GM23338 (cell line): ENCODE data around the gene ANKRD22. TPM values are rescaled to one million over a fixed set of nuclear protein-coding genes. Genes with fewer than 3 reads are reported as not detected.

ENCODE experiments used
- ATAC-seq: fragments of 200-7000 bp; cut with Tn5 transposase; 3 replicates; pipeline ENCODE4 v1.9.1; 2020
- DNase-seq: peaks from one replicate; pipeline ENCODE4 v3.0.0-alpha.2; 2015; ENCODE audit warnings: low spot score
- H2AFZ ChIP-seq: fragments of 200-600 bp; sonication (generic); 2 replicates; pipeline ENCODE4 v1.8.0; 2016; ENCODE audit warnings: antibody characterized with exemption, mild to moderate bottlenecking, moderate library complexity
- H3F3A ChIP-seq: fragments of 200-600 bp; sonication (generic); replicated peaks from 2 replicates; pipeline ENCODE4 v1.8.0; 2017; ENCODE audit warnings: antibody characterized with exemption, mixed run types, low read depth
- H3K27ac ChIP-seq: fragments of 200-600 bp; sonication (generic); 2 replicates; pipeline ENCODE4 v1.6.1; 2016; ENCODE audit warnings: low read depth
- H3K27me3 ChIP-seq: fragments of 200-600 bp; sonication (generic); 2 replicates; pipeline ENCODE4 v1.8.0; 2016; ENCODE audit warnings: mild to moderate bottlenecking, mixed run types, moderate library complexity; ENCODE audit not compliant: insufficient read depth
- H3K36me3 ChIP-seq: fragments of 200-600 bp; sonication (generic); 2 replicates; pipeline ENCODE4 v1.8.0; 2016; ENCODE audit warnings: mild to moderate bottlenecking; ENCODE audit not compliant: insufficient read depth
- H3K4me1 ChIP-seq: fragments of 200-600 bp; sonication (generic); 2 replicates; pipeline ENCODE4 v1.8.0; 2016; ENCODE audit warnings: mild to moderate bottlenecking, moderate library complexity; ENCODE audit not compliant: insufficient read depth
- H3K4me2 ChIP-seq: fragments of 200-600 bp; sonication (generic); 2 replicates; pipeline ENCODE4 v1.7.1; 2017; ENCODE audit warnings: mixed run types
- H3K4me3 ChIP-seq: fragments of 200-600 bp; sonication (generic); 2 replicates; pipeline ENCODE4 v1.6.1; 2016; ENCODE audit warnings: mixed run types
- H3K79me2 ChIP-seq: fragments of 200-600 bp; sonication (generic); replicated peaks from 2 replicates; pipeline ENCODE4 v1.8.0; 2017; ENCODE audit warnings: mild to moderate bottlenecking; ENCODE audit not compliant: insufficient read depth
- H3K9me2 ChIP-seq: fragments of 200-600 bp; sonication (generic); 2 replicates; pipeline ENCODE4 v1.8.0; 2017; ENCODE audit not compliant: insufficient read depth
- H4K20me1 ChIP-seq: fragments of 200-600 bp; sonication (generic); replicated peaks from 2 replicates; pipeline ENCODE4 v1.8.0; 2017; ENCODE audit warnings: mild to moderate bottlenecking; ENCODE audit not compliant: insufficient read depth
- H3K27ac Mint-ChIP-seq: 2 replicates; pipeline ENCODE4 v1.8.0; 2020; ENCODE audit warnings: inconsistent platforms, mild to moderate bottlenecking, moderate library complexity, mixed read lengths
- H3K27me3 Mint-ChIP-seq: 3 replicates; pipeline ENCODE4 v1.8.0; 2022; ENCODE audit warnings: low read depth, mild to moderate bottlenecking, moderate library complexity, mixed read lengths, inconsistent platforms; ENCODE audit not compliant: insufficient read depth, poor library complexity
- H3K36me3 Mint-ChIP-seq: 3 replicates; pipeline ENCODE4 v1.8.0; 2021; ENCODE audit warnings: low read depth, mild to moderate bottlenecking, inconsistent platforms, moderate library complexity, mixed read lengths
- H3K4me1 Mint-ChIP-seq: 3 replicates; pipeline ENCODE4 v1.8.0; 2020; ENCODE audit warnings: mild to moderate bottlenecking, inconsistent platforms, mixed read lengths
- H3K4me3 Mint-ChIP-seq: 3 replicates; pipeline ENCODE4 v1.8.0; 2021; ENCODE audit warnings: moderate library complexity, mild to moderate bottlenecking, inconsistent platforms, mixed read lengths
- H3K9me3 Mint-ChIP-seq: 3 replicates; pipeline ENCODE4 v1.8.0; 2020; ENCODE audit warnings: moderate library complexity, mild to moderate bottlenecking, inconsistent platforms, mixed read lengths
- CREB1 ChIP-seq: fragments of 250-450 bp; sonication (Bioruptor Pico); IDR thresholded peaks from 2 replicates; pipeline ENCODE4 v1.5.0; 2020; ENCODE audit warnings: low read depth, mild to moderate bottlenecking, moderate library complexity
- ETS1 ChIP-seq: IDR thresholded peaks from 2 replicates; pipeline ENCODE4 v1.6.1; 2016; ENCODE audit warnings: antibody characterized with exemption
- EZH2 ChIP-seq: fragments of 200-600 bp; sonication (generic); IDR thresholded peaks from one replicate; pipeline ENCODE4 v1.8.0; 2017; ENCODE audit warnings: antibody characterized with exemption, mild to moderate bottlenecking, low read depth; ENCODE audit not compliant: unreplicated experiment
- EZH2phosphoT487 ChIP-seq: fragments of 200-600 bp; sonication (generic); IDR thresholded peaks from one replicate; pipeline ENCODE4 v1.8.1; 2018; ENCODE audit warnings: antibody characterized with exemption; ENCODE audit not compliant: unreplicated experiment
- NANOG ChIP-seq: IDR thresholded peaks from 2 replicates; pipeline ENCODE4 v1.6.1; 2016; ENCODE audit warnings: antibody characterized with exemption, borderline replicate concordance
- POLR2AphosphoS5 ChIP-seq: IDR thresholded peaks from 2 replicates; pipeline ENCODE4 v1.6.1; 2016; ENCODE audit warnings: antibody characterized with exemption, low read depth
- STAT1 ChIP-seq: IDR thresholded peaks from one replicate; pipeline ENCODE4 v1.6.1; 2016; ENCODE audit warnings: antibody characterized with exemption; ENCODE audit not compliant: unreplicated experiment
- ZNF114 ChIP-seq: fragments of 250-450 bp; sonication (Bioruptor Pico); IDR thresholded peaks from 2 replicates; pipeline ENCODE4 v1.5.0; 2020; ENCODE audit warnings: mild to moderate bottlenecking, moderate library complexity
- ZNF331 ChIP-seq: fragments of 250-450 bp; sonication (Bioruptor Pico); IDR thresholded peaks from 2 replicates; pipeline ENCODE4 v1.5.0; 2020; ENCODE audit warnings: low read depth, mild to moderate bottlenecking, moderate library complexity
- ZNF462 ChIP-seq: fragments of 250-450 bp; sonication (Bioruptor Pico); IDR thresholded peaks from 2 replicates; pipeline ENCODE4 v1.5.0; 2020; ENCODE audit warnings: mild to moderate bottlenecking, moderate library complexity
- polyA plus RNA-seq: library from polyadenylated mRNA; unstranded; fragments of >200 nt; fragmentation: Nextera tagmentation; extraction: Ambion mirVana; gene quantifications from 2 replicates; pipeline ENCODE4 v1.2.1, GENCODE V29; 2016
- total RNA-seq: library from RNA; depleted of rRNA; stranded (reverse); fragments of >200 nt; shearing (Covaris generic); gene quantifications from 2 replicates; pipeline ENCODE4 v1.2.3, GENCODE V29; 2014
- TF ChIP-seq, protein P1 (sequence below), 2 experiments: fragments of 200-600 bp in 1 of 2; sonication (generic) in 1 of 2; conservative IDR thresholded peaks; 2 replicates each; pipeline versions ENCODE4 v1.5.1 to v1.6.1; 2016 to 2017; ENCODE audit warnings: antibody characterized with exemption in 2 of 2, low read depth in 2 of 2, mild to moderate bottlenecking in 2 of 2, moderate library complexity in 1 of 2

ANKRD22 gene
- total and polyA plus RNA-seq, 2 experiments from 2014 or later: not detected

GRCh38 chr10:88833723-88834122, 17.9 kb downstream of the ANKRD22 start:
- Histone ChIP-seq H3K4me2 (no peak overlapping the region), H3F3A (no peaks in the 10 kb centered on the region), H3K4me1 (no peaks in the 10 kb centered on the region), H4K20me1 (no peaks in the 10 kb centered on the region), H3K9me2 (no peaks in the 10 kb centered on the region), H2AFZ (no peak overlapping the region), H3K4me3 (no peak overlapping the region), H3K36me3 (no peaks in the 10 kb centered on the region), H3K27me3 (no peaks in the 10 kb centered on the region), H3K79me2 (no peaks in the 10 kb centered on the region), H3K27ac (no peak overlapping the region)
- ATAC-seq: no peak
- TF ChIP-seq NANOG: no peak
- no peak for TF ChIP-seq ZNF331
- no peak for TF ChIP-seq ZNF114 (CRISPR knock-in tag)
- DNase-seq: no peak
- Mint-ChIP-seq H3K9me3 (no peaks in the 10 kb centered on the region), H3K36me3 (no peaks in the 10 kb centered on the region), H3K27me3 (no peaks in the 10 kb centered on the region), H3K4me1 (no peaks in the 10 kb centered on the region), H3K4me3 (no peak overlapping the region), H3K27ac (no peak overlapping the region)

- Mint-ChIP-seq H3K27ac (no peak overlapping the region), H3K9me3 (no peaks in the 10 kb centered on the region), H3K4me3 (no peak overlapping the region), H3K27me3 (no peaks in the 10 kb centered on the region), H3K4me1 (no peaks in the 10 kb centered on the region), H3K36me3 (no peaks in the 10 kb centered on the region)
- Histone ChIP-seq H3K4me2 (no peak overlapping the region), H3K79me2 (no peaks in the 10 kb centered on the region), H3K4me1 (no peaks in the 10 kb centered on the region), H4K20me1 (no peaks in the 10 kb centered on the region), H2AFZ (no peak overlapping the region), H3F3A (no peaks in the 10 kb centered on the region), H3K4me3 (no peak overlapping the region), H3K27me3 (no peaks in the 10 kb centered on the region), H3K27ac (no peak overlapping the region), H3K36me3 (no peaks in the 10 kb centered on the region), H3K9me2 (no peaks in the 10 kb centered on the region)
- ATAC-seq (no peak), DNase-seq (no peak)
- no peak for TF ChIP-seq POLR2AphosphoS5
- no peak for TF ChIP-seq CREB1
- TF ChIP-seq, protein P1, sequence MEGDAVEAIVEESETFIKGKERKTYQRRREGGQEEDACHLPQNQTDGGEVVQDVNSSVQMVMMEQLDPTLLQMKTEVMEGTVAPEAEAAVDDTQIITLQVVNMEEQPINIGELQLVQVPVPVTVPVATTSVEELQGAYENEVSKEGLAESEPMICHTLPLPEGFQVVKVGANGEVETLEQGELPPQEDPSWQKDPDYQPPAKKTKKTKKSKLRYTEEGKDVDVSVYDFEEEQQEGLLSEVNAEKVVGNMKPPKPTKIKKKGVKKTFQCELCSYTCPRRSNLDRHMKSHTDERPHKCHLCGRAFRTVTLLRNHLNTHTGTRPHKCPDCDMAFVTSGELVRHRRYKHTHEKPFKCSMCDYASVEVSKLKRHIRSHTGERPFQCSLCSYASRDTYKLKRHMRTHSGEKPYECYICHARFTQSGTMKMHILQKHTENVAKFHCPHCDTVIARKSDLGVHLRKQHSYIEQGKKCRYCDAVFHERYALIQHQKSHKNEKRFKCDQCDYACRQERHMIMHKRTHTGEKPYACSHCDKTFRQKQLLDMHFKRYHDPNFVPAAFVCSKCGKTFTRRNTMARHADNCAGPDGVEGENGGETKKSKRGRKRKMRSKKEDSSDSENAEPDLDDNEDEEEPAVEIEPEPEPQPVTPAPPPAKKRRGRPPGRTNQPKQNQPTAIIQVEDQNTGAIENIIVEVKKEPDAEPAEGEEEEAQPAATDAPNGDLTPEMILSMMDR (conservative IDR thresholded peaks at IDR 0.05; ENCODE audit: low read depth in 2 of 2): no peak
- TF ChIP-seq ETS1: no peak
- TF ChIP-seq EZH2: no peak
- TF ChIP-seq STAT1: no peak
- TF ChIP-seq EZH2phosphoT487: no peak
- TF ChIP-seq ZNF462 (CRISPR knock-in tag): no peak
These were observed 18.5 kb downstream of the ANKRD22 start for GRCh38 chr10:88833156-88833555.
